Activated B cell treated with CpG ODN at 0.5 μM for 24 hours (primary cell): Measurements from ENCODE around the gene RBMS3. TPM values are rescaled to one million over a fixed set of nuclear protein-coding genes. Genes with fewer than 3 reads are reported as not detected.

Experiments
- ATAC-seq: fragments of 200-7000 bp; cut with Tn5 transposase; one replicate; pipeline ENCODE4 v1.10.0; 2021; ENCODE audit warnings: low read depth, mild to moderate bottlenecking, moderate library complexity
- CTCF ChIA-PET: fragments of 350-600 bp; sonication (Branson Sonifier 250); formaldehyde crosslinking; loops from one replicate; lab custom pipeline; 2021; ENCODE audit warnings: antibody characterized with exemption; lab: Charles Lee
- POLR2A ChIA-PET: fragments of 350-600 bp; sonication (Branson Sonifier 250); formaldehyde crosslinking; loops from one replicate; lab custom pipeline; 2021; ENCODE audit warnings: antibody characterized with exemption; lab: Charles Lee
- DNase-seq: peaks from one replicate; pipeline ENCODE4 v3.0.0; 2022
- H3K27ac Mint-ChIP-seq: one replicate; pipeline ENCODE4 v1.8.0; 2020; ENCODE audit warnings: mixed read lengths
- H3K27me3 Mint-ChIP-seq: one replicate; pipeline ENCODE4 v1.8.0; 2021; ENCODE audit warnings: mixed read lengths
- H3K36me3 Mint-ChIP-seq: one replicate; pipeline ENCODE4 v1.8.0; 2021; ENCODE audit warnings: low read depth, mixed read lengths
- H3K4me1 Mint-ChIP-seq: one replicate; pipeline ENCODE4 v1.8.0; 2021; ENCODE audit warnings: mixed read lengths
- H3K4me3 Mint-ChIP-seq: one replicate; pipeline ENCODE4 v1.8.0; 2020; ENCODE audit warnings: mild to moderate bottlenecking, mixed read lengths
- H3K9me3 Mint-ChIP-seq: one replicate; pipeline ENCODE4 v1.8.0; 2020; ENCODE audit warnings: mixed read lengths
- intact Hi-C: fragments of 100-400 bp; cut with micrococcal nuclease; formaldehyde crosslinking; loops from one replicate; pipeline ENCODE4 v1.15.1; 2024
- total RNA-seq: library from RNA; stranded (reverse); gene quantifications from 2 replicates; pipeline ENCODE4 v1.2.3, GENCODE V29; 2022
- TF ChIP-seq, protein P1 (sequence below): fragments of 200-600 bp; IDR thresholded peaks from one replicate; pipeline ENCODE4 v1.8.0; 2022; ENCODE audit warnings: antibody characterized with exemption, mild to moderate bottlenecking

RBMS3 gene
- total RNA-seq, 1 donor from 2014 or later = 0.31 TPM

DNA sequence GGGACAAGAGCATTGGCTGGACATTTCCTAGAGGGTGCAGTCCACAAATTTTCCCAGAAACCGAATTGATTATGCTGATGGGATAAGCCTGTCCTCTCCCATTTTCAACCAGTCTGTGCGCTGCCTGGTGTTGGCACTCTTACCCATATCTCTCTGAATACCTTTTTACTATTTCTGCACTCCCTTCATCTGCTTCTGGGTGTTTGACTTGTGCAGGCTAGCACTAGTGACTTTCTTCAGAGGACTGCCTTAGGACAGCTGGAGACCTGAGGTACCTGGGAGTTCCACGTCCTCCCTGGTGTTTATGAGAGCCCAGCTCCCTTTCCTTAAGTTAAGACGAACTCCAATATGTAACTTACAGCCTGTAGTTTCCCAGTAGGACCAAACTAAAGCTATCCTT, 50.2 kb downstream of the RBMS3 start:
- DNase-seq = no peak
- no peak for ATAC-seq
- Mint-ChIP-seq H3K36me3 (no peaks in the 10 kb centered on the region), H3K4me3 (no peak overlapping the region), H3K27ac (no peak overlapping the region), H3K27me3 (no peaks in the 10 kb centered on the region), H3K9me3 (peaks cover 2% of the 10 kb centered on the region), H3K4me1 (no peaks in the 10 kb centered on the region)
- ChIA-PET POLR2A (no interaction called here), CTCF (no interaction called here)
- TF ChIP-seq, protein P1, sequence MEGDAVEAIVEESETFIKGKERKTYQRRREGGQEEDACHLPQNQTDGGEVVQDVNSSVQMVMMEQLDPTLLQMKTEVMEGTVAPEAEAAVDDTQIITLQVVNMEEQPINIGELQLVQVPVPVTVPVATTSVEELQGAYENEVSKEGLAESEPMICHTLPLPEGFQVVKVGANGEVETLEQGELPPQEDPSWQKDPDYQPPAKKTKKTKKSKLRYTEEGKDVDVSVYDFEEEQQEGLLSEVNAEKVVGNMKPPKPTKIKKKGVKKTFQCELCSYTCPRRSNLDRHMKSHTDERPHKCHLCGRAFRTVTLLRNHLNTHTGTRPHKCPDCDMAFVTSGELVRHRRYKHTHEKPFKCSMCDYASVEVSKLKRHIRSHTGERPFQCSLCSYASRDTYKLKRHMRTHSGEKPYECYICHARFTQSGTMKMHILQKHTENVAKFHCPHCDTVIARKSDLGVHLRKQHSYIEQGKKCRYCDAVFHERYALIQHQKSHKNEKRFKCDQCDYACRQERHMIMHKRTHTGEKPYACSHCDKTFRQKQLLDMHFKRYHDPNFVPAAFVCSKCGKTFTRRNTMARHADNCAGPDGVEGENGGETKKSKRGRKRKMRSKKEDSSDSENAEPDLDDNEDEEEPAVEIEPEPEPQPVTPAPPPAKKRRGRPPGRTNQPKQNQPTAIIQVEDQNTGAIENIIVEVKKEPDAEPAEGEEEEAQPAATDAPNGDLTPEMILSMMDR = no peak
- intact Hi-C loops = no loop called here

DNA sequence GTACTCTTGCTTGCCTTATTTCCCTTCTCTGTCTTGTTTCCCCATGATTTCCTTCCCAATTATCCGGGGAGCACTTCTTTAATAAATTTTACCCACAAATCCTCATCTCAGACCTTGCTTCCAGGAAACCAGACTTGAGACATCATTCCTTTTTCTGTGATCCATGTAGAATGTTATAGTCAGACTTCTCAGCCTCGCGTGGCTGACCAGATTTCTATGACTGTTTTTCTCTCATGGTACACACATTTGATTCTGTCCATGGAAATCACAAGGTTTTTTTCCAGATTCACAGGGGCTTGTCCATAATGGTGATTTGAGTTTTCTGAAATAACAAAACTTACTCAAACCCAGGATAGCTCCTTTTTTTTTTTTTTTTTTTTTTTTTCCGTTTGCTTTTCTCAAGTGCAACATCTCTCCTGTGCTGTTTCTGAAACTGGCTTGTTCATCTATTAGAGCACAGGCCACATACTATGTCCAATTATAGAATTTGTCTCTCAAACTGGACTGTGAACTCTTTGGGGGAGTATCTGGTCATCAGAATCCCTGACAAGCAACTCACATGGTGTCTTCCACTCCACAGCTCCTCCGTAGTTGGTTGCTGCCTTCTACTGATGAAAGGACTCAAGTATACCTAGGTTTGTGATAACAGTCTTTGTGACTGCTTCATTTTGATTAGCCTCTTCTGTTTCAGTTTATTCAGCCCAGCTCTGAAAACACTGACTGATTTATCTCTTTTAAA, 50.8 kb downstream of the RBMS3 start:
- Mint-ChIP-seq H3K27me3 (no peaks in the 10 kb centered on the region), H3K36me3 (no peaks in the 10 kb centered on the region), H3K4me1 (no peaks in the 10 kb centered on the region), H3K27ac (no peak overlapping the region), H3K4me3 (no peak overlapping the region), H3K9me3 (peaks cover 2% of the 10 kb centered on the region)
- CTCF ChIA-PET = no interaction called here
- intact Hi-C loops = no loop called here
- ATAC-seq (no peak), DNase-seq (no peak)
- POLR2A ChIA-PET = no interaction called here
- TF ChIP-seq, protein P1 = no peak

DNA sequence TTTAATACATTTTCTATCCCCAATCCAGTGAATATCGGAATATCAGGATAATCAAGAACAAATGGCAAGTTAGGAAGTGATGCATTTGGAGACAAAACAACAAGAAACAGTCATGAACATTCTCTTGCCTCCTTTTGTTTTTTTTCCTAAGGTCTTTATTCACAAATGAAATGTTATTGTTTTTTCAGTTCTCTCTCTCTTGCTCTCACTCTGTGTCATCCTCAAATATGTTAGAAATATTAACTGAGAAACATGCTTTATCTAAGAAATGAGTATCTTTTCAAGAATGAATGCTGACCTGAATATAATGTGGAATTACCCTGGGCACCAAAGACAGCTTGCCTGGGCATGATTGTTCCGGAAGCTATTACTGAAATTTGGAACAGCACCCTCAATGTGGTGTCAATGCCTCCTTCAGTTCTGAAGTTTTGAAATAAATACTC, 51.3 kb downstream of the RBMS3 start:
- Mint-ChIP-seq H3K4me1 (no peaks in the 10 kb centered on the region), H3K4me3 (no peak overlapping the region), H3K9me3 (peaks cover 2% of the 10 kb centered on the region), H3K36me3 (no peaks in the 10 kb centered on the region), H3K27me3 (no peaks in the 10 kb centered on the region), H3K27ac (no peak overlapping the region)
- TF ChIP-seq, protein P1 = no peak
- CTCF ChIA-PET = no interaction called here
- DNase-seq (no peak), ATAC-seq (no peak)
- POLR2A ChIA-PET = no interaction called here
- intact Hi-C loops = no loop called here

DNA sequence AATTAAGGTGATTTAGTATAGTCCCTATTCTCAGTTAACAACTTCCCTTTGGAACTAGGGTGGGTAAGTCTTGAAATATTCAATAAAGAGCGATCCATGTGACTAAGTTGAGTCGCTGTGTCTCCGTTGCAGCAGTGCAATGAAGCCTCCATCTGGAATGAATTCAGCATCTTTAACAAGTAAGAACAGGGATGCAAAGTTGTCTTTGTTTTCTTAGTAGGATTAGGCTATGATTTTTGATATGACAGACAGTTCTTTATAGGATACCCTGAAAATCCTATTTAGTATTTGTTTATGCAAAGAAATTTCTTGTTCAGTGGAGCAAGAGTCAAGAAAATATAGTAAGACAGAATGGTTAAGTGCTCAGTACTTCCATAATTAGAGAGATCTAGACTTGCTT, 52.7 kb downstream of the RBMS3 start:
- ATAC-seq = no peak
- Mint-ChIP-seq H3K27me3 (no peaks in the 10 kb centered on the region), H3K4me3 (no peak overlapping the region), H3K36me3 (no peaks in the 10 kb centered on the region), H3K9me3 (peaks cover 2% of the 10 kb centered on the region), H3K4me1 (no peaks in the 10 kb centered on the region), H3K27ac (no peak overlapping the region)
- no peak for DNase-seq
- TF ChIP-seq, protein P1 = no peak
- ChIA-PET CTCF (no interaction called here), POLR2A (no interaction called here)
- intact Hi-C loops = no loop called here

DNA sequence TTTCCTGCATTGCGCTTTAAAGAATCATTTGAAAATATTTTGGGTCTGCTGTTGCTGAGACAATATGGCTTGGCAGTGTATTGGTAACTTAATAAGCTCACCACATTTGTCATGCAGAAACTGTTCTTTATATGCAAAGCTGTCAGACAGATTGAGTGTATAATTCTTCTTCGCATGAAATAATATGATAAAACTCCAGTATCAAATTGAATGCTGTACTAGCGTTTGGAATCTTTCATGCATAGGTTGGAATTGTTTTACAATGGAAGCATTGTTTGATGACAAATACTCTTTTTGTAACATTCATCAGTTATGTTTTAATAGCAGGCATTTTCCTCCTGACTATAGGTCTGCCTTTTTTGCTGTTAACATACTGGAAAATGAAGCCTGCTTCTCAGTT, 53.8 kb downstream of the RBMS3 start:
- Mint-ChIP-seq H3K27me3 (no peaks in the 10 kb centered on the region), H3K9me3 (peaks cover 1% of the 10 kb centered on the region), H3K4me1 (no peaks in the 10 kb centered on the region), H3K27ac (no peak overlapping the region), H3K36me3 (no peaks in the 10 kb centered on the region), H3K4me3 (no peak overlapping the region)
- intact Hi-C loops = no loop called here
- POLR2A ChIA-PET = no interaction called here
- TF ChIP-seq, protein P1 = no peak
- CTCF ChIA-PET = no interaction called here
- ATAC-seq (no peak), DNase-seq (no peak)
